GM19023 (cell line): ENCODE data around the gene EMC1.
"Not testable (repeated sequence)": the region's sequence is repeated elsewhere in the genome, so short reads cannot be mapped to it uniquely, and the experiment has no call there.

Experiments used
- ATAC-seq: cut with Tn5 transposase; IDR thresholded peaks from one replicate; pipeline ENCODE4 v1.9.1; 2021; ENCODE audit warnings: mild to moderate bottlenecking, moderate library complexity; ENCODE audit not compliant: unreplicated experiment

The EMC1 gene

DNA sequence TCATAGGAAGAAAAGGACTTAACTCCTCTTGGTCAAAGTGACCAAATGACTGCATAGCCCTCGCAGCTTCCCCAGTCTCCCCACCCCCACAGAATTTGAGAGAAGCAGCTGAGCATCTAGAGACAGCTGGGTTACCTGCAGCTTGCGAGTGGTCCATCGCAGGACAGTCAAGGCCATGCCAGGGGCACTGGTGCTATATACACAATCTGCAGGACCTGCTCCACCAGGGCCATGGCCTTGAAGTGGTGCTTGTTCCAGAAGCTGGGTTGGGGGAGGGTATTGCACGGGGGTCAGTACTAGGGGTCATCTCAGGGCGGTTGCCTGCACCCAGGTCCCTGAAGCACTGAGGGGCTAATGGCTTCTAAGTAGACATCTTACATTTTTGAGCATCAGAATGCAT is 10.7 kb upstream of the EMC1 start:
- no peak for ATAC-seq

DNA sequence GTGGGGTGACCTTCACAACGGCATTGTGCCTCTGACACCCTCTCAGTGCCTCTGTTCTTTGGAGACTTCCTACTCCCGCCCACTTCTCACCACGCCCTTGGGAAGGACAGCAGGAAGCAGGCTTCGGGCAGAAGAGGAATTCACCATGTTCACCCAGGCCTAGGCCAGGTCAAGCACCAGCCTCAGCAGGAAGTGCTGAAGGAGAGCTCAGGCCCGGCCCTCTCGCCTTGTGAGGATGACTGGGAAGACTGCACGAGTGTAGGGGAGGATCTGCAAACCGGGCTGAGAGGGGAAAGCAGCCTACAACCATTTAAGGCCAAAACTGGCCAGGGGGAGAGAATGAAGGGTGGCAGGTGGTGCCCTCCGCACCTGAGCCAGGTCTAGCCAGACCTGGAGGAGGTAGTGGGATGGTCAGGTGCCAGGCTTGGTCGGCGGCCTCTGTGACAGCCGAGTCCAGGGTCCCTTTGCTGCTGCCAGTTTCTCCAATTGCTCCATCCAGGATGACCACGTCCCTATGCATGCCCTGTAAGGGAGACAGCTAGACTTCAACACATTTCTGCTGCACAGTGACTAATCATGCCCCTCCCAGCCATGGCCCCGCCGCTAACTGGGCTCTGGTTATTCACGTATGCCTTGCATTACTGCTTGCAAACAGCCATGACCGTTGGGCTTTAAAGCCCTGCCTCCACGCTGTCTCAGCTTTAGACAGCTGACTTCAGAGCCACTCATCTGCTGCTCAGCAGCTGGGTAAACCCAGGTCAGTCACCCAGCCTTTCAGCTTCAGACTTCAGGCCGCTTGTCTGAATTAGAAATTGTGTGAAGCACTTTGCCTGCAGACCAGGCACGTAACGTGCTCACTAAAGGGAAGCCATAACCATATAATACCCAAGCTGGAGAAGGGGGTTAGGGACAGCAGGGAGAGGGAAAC is 9.2 kb upstream of the EMC1 start:
- no peak for ATAC-seq

DNA sequence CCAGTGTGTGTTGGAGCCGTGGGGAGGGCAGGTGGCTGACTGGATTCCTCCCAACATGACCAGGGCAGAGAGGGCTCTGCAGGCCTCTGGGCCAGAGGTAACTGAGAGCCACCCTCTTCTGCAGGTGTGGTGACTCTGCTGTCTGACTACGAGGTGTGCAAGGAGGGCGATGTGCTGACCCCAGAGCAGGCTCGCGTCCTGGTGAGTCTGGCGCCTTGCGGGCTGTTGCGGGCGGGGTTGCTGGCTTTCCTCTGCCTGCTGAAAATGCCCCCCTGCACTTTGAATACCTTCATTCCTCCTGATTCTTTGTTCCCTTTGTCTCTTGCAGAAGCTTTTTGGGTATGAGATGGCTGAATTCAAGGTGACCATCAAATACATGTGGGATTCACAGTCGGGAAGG is 7.0 kb upstream of the EMC1 start:
- no peak for ATAC-seq

DNA sequence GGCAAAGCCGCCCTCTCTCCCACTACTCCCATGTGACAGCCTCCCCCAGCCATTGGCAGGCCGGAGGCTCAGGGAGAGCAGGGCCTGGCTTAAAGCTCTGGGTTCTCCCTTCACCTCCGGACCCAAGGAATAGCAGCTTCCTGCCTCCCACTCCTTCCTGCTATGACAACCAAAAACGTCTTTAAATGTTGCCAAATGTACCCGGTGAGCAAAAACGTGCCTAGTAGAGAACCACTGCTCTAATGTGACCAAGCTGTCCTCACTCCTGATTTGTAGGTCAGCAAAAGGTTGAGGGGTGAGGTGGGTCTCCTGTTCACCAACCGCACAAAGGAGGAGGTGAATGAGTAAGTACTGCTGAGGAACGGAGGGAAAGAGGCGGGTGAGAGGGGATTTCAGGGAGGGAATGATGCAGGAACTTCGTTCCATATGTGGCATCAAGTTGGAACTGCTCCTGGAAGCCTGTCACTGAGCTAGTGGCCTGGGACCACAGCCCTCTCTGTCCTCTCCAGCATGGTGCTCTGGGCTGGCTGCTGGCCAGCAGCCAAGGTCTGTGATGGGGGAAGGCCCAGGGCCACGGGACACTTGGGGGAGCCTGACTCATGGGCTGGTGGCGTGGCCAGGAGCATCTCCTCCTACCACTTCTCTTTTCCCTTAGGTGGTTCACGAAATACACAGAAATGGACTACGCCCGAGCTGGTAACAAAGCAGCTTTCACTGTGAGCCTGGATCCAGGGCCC is 6.0 kb upstream of the EMC1 start:
- ATAC-seq, result no peak

DNA sequence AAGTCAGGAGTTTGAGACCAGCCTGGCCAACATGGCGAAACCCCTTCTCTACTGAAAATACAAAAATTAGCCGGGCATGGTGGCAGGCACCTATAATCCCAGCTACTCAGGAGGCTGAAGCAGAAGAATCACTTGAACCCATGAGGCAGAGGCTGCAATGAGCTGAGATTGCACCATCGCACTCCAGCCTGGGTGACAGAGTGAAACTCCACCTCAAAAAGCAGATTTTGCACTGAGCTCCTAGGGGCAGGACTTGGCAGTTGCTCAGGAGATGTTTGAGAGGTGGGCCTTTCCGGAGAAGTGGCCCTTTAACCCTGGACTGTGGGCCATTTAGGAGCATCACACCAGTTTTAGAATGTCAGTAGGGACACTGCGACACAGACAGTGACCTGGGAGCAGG is 5.0 kb upstream of the EMC1 start:
- not testable (repeated sequence) for ATAC-seq

DNA sequence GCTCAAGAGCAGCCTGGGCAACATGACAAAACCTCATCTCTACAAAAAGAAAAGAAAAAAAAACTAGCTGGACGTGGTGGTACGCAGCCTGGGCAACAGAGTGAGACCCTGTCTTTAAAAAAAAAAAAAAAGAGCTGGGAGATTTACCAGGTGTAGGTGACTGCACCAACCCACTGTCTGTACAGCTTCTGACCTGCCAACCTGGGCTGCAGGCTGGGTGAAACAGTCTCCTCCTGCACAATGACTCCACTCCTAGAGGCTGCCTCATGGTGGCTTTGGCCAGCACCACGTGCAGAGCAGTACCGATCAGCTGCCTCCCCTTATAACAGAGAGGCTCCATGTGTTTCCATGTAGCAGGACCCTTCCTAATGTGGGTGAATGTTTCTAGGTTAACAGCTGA is 4.0 kb upstream of the EMC1 start:
- ATAC-seq, result no peak

DNA sequence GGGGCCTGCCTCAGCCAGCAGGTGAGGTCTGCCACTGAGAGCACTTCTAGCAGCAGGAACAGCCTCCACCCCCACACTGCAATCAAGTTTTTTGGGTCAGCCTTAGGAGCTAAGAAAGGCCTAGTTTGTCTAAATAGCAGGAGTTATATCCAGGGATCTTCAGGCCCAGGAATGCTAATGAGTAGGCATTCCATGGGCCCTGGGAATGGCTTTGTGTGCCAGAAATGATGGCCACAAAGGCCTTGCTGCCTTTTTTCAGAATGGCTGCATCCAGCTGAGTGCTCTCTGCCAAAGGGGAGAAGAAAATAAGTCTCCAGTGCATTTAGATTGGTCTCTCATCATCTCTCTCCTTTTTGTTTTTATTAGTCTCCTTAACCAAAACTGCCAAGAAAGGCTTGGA is 3.1 kb upstream of the EMC1 start:
- ATAC-seq, result no peak

DNA sequence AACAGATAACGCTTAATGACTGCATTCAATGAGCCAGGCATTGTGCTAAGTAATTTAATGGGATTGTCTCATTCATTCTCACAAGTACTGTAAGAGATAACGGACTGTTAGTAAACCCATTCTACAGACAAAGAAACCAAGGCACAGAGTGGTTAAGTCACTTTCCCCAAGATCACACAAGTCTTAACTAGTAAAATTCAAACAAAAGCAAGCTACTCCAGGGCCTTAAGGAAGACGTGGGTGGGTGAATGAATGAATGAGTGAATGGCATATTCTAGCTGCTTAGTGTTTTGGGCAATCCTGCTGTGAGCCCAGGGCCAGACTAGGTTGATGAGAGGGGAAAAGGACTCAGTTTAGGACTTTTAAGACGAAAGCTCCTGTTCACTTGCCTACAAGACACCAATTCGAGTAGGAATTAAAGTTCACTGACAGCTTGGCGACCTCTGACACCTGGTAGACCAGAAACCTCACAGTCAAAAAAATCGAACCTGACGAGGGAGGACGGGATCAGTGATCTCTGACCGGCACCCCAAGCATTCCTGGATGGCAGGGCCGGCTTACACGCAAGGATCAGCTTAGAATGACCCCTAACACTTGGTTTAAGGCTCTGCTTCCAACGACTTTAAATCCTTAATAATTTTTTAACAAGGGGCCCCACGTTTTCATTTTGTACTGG is 557 bp downstream of the EMC1 start:
- ATAC-seq, result no peak

DNA sequence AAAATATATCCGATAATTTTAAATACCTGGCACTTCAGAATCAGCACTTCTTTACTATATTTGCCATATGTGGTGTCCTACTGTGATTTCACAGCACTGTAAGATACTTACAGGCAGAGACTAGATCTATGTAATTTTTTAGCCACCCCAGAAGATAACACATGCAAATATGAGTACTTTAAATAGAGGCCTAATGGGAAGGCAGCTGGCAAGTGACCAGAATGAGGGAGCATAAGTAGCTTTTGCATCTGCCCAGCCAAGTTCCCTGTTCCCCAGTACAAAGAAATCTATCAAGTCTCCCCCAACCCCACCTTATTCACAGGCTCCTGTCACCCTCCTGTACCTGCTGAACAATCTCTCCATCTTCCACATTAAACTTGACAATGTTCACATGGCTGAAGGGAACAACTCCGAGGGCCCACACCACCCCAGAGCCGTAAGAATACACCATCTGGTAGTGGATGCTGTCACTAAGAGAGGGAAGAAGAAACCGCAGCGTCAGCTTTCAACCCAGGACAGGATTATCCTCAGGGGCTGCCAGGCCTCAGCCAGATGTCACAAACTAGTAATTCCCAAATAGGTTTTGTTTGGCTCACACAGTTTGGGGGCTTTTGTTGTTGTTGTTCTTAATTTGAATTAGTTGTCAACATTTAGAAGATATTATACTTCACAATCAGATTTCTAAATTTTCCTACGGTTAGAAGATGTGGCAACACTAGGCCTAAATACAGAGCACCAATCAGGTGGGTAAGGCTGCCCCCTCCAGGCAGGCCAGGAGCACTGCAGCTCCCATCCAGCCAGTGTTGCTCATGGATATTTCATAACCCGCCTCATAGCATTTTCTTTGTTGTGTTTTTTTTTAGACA is 10.4 kb downstream of the EMC1 start:
- no peak for ATAC-seq

DNA sequence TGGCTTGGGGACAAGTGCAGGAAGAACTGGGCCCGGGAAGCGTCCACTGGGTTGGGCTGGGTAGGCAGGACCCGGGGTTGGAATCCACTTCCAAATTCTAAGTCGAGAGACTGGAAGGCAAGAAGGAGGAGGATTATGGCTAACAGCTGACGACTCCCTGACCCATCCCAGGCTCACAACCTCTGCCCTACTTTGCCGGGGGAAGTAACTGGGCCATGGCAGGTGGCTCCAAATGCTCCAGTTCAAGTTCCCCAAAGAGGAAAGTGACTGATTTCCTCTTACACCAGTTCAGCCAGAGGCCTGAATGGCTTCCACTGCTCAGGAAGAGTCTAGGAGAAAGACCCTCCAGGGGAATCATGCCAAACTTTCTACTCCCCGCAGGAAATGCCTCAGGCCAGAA is 11.4 kb downstream of the EMC1 start:
- no peak for ATAC-seq

DNA sequence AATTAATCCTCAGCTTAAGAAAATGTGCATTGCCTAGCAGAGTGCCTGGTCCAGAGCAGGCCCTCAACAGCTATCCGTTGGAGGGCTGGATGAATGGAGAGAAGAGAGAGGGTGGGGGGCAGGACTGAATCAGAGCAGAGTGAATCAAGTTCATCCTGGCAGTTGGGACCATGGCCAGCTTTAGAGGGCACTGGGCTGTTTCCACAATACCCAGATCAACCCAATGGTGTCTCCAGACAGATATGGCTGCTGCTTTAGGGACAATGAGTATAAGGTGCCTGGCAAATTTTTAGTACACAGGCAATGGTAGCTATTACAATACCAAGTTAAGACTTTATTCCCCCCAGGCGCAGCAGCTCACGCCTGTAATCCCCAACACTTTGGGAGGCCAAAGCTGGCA is 17.1 kb downstream of the EMC1 start:
- no peak for ATAC-seq

DNA sequence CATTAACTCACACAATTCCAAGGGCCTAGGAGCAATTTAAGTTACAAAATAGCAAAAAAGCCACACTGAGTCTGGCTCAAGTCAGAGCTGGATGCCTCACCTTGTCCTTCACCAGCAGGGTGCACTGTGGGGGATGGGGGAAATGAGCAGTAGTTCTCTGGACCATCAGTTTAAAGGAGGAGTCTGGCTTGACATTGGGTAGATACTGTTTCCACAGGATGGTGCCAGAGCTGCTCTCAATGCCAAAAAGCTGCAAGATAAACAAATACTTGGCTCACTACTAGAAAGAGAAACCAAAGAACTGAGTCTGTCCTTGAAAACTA is 18.8 kb downstream of the EMC1 start:
- no peak for ATAC-seq

DNA sequence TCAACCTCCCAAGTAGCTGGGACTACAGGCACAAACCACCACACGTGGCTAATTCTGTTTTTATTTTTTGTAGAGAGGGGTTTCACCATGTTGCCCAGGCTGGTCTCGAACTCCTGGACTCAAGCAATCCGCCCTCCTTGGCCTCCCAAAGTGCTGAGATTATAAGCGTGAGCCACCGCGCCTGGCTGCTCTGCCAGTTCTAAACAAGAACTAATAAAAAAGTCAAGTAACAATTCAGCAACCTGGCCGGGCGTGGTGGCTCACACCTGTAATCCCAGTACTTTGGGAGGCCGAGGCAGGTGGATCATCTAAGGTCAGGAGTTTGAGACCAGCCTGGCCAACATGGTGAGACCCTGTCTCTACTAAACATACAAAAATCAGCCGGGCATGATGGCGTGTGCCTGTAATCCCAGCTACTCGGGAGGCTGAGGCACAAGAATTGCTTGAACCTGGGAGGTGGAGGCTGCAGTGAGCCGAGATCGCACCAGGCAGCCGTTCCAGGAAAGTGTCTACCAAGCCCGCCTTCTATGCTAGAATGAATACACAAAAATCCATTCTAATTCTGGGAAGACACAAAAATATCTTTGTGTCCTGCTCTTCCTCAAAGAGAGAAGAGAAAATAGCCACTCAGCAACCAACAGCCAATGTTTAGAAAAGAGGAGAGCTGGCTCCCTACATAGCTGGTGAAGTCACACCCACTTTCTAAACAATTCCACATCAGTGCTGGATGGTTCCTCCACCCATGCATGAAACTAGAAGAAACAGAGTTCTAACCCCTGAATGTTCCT is 19.4 kb downstream of the EMC1 start:
- not testable (repeated sequence) for ATAC-seq

DNA sequence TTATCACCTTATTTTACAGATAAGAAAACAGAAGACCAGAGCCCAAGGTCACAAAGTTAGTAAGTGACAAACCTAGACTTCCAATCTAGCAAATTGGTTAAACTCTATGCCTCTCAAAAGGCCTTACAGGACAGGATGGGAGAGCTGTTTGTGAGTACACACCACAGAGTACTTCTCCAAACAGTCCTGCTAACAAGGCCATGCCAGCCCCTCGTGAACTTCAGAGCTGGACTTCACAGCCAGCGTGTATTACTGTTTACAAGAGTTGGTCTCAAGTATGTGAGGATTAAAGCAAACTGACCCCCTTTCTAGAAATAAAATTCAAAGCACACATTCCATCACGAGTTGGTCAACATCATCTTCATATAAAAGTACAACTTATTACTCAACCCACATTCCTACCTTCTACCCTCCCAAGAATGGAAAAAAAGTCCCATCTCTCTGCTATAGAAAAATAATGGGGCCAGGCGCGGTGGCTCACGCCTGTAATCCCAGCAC is 21.4 kb downstream of the EMC1 start:
- ATAC-seq, result no peak

DNA sequence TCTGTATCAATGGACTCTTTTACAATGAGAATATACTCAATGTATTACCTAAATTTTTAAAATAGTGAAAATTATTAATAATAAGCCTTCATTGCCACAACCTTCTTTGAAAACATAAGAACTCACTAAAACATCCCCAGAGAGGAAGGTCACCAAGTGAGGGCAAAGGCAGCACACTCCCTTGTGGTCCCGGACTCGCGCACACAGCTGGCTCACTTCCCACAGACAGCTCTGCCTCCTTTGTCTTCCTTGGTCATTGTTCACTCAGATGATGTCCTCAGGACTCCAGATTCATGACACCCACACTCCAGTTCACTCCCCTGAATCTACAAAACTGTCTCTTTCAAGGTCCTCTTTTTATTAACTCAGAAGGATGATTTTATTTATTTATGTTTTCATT is 22.1 kb downstream of the EMC1 start:
- no peak for ATAC-seq

DNA sequence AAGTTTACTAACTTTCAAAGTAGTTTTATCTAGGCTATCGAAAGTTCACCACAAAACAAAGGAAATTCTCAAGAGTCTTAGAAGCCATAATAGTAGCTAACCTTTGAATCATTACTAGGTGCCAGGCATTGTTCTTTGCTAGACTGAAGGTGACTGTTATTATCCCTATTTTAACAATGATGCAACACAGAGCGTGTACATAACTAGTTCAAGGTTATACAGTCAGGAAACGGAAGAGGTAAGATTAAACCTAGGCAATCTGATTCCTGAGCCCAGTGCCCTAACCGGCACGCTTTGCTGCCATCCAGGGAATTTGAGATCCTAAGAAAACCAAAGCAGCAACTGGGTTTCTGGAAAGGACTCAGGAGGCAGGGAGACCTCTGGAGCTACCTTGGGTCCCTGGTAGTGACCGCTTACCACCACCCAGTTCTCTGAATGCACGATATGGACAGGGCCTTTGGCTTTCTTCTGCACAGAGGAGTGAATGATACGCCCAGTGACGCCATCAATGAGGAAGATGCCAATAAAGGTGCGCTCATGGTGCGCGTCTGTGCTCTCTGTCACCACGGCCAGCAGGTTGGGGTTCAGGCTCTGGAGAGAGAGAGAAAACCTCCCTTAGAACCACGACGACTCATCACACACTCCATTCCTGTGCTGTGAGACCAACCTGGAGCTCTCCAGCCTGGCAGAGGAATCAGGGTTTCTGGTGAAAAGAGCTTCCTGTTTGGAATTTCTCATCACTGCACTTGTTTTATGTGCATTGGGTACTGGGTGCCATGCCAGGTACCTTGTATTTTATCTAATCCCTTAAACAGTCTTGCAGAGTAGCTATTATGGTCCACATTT is 28.1 kb downstream of the EMC1 start:
- no peak for ATAC-seq

DNA sequence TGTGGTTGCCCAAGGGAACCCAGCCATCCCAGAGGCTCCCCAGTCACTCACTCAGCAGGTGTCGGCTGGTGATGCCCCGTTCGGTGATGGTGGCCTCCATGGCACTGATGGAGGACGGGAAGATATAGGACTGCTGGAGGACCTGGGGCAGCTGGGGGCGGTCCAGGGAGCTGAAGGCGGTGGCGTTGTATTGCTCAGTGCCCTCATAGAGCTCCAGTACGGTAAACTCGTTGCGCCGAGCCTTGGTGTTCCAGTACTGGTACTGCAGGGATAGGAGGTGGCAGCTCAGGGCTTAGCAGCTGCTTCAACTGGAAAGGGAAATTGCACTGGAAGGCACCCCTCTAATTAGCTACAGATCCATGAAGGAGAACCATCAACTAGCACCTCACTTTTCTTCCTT is 28.8 kb downstream of the EMC1 start:
- no peak for ATAC-seq

DNA sequence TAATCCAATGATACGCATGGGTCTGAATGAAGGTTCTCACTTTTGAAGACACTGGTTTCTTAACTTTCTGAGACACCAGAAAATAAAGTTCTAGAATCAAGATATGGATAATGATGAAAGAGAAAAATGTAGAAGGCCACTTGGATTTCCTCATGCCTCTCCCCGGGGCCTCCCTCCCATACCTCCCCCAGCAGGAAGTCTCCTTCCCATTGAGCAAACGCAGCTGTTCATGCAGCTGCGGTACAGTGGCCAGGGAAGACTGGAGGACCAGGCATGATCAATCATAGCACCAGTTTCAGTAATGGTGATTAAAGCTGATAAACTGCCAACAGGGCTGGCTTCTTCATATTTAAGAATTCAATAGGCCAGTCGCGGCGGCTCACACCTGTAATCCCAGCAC is 30.3 kb downstream of the EMC1 start:
- ATAC-seq, result no peak
